Stomach smooth muscle (tissue), 2 donors: ENCODE results near the gene SLC26A5.

Source experiments
- H3K27ac ChIP-seq: one replicate; pipeline ENCODE4 v1.7.0; 2013; ENCODE audit warnings: mild to moderate bottlenecking, low read length, inconsistent platforms
- H3K27me3 ChIP-seq, 2 donors: one replicate each; pipeline ENCODE4 v1.7.0; 2013; ENCODE audit warnings: low read length in 2 of 2; ENCODE audit not compliant: insufficient read depth in 2 of 2, control insufficient read depth in 1 of 2
- H3K36me3 ChIP-seq, 2 donors: one replicate each; pipeline ENCODE4 v1.7.0; 2013; ENCODE audit warnings: low read length in 2 of 2; ENCODE audit not compliant: control insufficient read depth in 2 of 2, insufficient read depth in 2 of 2
- H3K4me1 ChIP-seq: one replicate; pipeline ENCODE4 v1.7.0; 2013; ENCODE audit warnings: low read length; ENCODE audit not compliant: control insufficient read depth, insufficient read depth
- H3K4me3 ChIP-seq, 2 donors: one replicate each; pipeline ENCODE4 v1.7.0; 2013; ENCODE audit warnings: low read length in 2 of 2
- H3K9ac ChIP-seq, 2 donors: one replicate each; pipeline ENCODE4 v1.7.0; 2013; ENCODE audit warnings: low read length in 2 of 2, mild to moderate bottlenecking in 1 of 2
- H3K9me3 ChIP-seq, 2 donors: one replicate each; pipeline ENCODE4 v1.7.0; 2013; ENCODE audit warnings: low read length in 2 of 2; ENCODE audit not compliant: control insufficient read depth in 2 of 2
- donor health status: healthy.
- donor health status: Pancreatic carcinoma.

Gene SLC26A5

GRCh38 chr7:103398483-103399127 is 47.4 kb downstream of the SLC26A5 start:
- Histone ChIP-seq H3K36me3 (no peaks in the 10 kb centered on the region), H3K4me3 (no peak overlapping the region), H3K27ac (no peak overlapping the region), H3K9ac (no peak overlapping the region), H3K4me1 (no peaks in the 10 kb centered on the region), H3K9me3 (no peaks in the 10 kb centered on the region), H3K27me3 (no peaks in the 10 kb centered on the region)

DNA sequence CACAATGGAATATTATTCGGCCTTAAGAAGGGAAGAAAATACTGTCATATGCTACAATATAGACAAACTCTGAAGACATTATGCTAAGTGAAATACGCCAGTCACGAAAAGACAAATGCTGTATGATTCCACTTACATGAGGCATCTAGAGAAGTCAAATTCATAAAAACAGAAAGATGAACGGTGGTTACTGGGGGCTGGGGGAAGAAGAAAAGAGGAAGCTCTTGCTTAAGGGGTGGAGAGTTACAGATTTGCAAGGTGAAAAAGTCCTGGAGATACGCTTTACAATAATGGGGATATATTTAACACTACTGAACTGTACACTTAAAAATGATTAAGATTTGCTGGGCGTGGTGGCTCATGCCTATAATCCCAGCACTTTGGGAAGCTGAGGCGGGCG is 49.5 kb downstream of the SLC26A5 start:
- H3K27ac ChIP-seq: no peak overlapping the region
- H3K27me3 ChIP-seq: no peaks in the 10 kb centered on the region
- H3K9me3 ChIP-seq: no peaks in the 10 kb centered on the region
- no peak overlapping the region for H3K4me3 ChIP-seq
- no peaks in the 10 kb centered on the region for H3K36me3 ChIP-seq
- H3K9ac ChIP-seq: no peak overlapping the region
- no peaks in the 10 kb centered on the region for H3K4me1 ChIP-seq

DNA sequence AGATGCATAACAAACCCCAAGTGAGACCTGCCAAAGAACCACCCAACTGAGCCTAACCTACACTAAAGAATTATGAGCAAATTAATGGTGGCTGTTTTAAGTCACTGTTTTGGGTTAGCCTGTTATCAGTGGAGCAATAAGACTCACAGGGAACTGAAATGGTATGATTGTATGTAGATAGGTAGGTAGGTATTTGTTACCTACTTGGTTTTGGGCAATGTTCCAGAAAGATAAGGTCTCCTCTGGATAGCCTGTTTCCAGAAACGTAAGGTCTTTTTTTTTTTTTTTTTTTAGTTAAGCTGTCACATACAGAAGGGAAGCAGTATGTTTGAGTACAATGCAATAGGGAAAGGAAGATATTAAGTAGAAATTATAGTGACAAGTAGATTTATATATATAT is 50.9 kb downstream of the SLC26A5 start:
- Histone ChIP-seq H3K4me1 (no peaks in the 10 kb centered on the region), H3K4me3 (no peak overlapping the region), H3K27ac (no peak overlapping the region), H3K9ac (no peak overlapping the region), H3K9me3 (no peaks in the 10 kb centered on the region), H3K36me3 (no peaks in the 10 kb centered on the region), H3K27me3 (no peaks in the 10 kb centered on the region)

GRCh38 chr7:103394566-103394965 is 51.4 kb downstream of the SLC26A5 start:
- no peaks in the 10 kb centered on the region for H3K4me1 ChIP-seq
- H3K4me3 ChIP-seq: no peak overlapping the region
- no peaks in the 10 kb centered on the region for H3K27me3 ChIP-seq
- no peak overlapping the region for H3K9ac ChIP-seq
- no peak overlapping the region for H3K27ac ChIP-seq
- no peaks in the 10 kb centered on the region for H3K9me3 ChIP-seq
- no peaks in the 10 kb centered on the region for H3K36me3 ChIP-seq

- Histone ChIP-seq H3K9ac (no peak overlapping the region), H3K4me3 (no peak overlapping the region), H3K27ac (no peak overlapping the region), H3K9me3 (no peaks in the 10 kb centered on the region), H3K27me3 (no peaks in the 10 kb centered on the region), H3K4me1 (no peaks in the 10 kb centered on the region), H3K36me3 (no peaks in the 10 kb centered on the region)
Measured at GRCh38 chr7:103391976-103392375, 54.0 kb downstream of the SLC26A5 start.

DNA sequence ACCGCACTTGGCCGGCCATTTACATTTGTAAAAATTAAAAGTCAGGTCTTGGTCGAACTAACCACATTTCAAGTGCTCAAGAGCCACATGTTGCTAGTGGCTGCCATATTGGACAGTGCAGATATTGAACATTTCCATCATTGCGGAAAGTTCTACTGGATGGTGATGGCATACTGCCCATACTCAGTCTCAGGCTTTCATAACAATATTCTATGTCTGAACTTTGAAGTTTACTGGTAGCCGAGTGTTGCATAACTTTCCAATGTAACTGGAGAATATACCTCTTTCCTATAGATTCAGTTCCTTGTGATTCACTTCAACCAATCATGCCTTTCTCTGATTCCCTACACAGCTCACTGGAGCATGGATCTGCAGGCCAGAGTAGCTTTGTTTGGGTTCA is 54.9 kb downstream of the SLC26A5 start:
- Histone ChIP-seq H3K27ac (no peak overlapping the region), H3K9me3 (no peaks in the 10 kb centered on the region), H3K27me3 (no peaks in the 10 kb centered on the region), H3K36me3 (no peaks in the 10 kb centered on the region), H3K9ac (no peak overlapping the region), H3K4me1 (no peaks in the 10 kb centered on the region), H3K4me3 (no peak overlapping the region)

DNA sequence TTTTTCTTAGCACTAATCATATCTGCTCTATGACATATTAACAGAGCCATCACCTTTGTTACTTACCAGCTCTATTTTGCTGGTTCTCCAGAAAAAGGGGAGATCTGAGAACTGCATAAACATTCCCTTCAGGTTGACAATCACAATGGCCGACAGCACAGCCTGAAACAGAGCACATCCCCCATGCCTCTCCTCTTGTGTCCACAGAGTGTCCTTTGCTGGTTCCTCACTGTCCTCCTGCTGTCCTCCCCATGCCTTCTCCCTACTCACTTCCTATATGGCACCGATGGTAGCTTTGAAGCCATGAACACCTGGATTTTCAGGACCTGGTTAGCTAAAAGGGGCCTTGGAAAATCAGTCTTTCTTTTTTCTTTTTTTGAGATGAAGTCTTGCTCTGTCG is 56.7 kb downstream of the SLC26A5 start:
- no peaks in the 10 kb centered on the region for H3K4me1 ChIP-seq
- H3K9ac ChIP-seq: no peak overlapping the region

DNA sequence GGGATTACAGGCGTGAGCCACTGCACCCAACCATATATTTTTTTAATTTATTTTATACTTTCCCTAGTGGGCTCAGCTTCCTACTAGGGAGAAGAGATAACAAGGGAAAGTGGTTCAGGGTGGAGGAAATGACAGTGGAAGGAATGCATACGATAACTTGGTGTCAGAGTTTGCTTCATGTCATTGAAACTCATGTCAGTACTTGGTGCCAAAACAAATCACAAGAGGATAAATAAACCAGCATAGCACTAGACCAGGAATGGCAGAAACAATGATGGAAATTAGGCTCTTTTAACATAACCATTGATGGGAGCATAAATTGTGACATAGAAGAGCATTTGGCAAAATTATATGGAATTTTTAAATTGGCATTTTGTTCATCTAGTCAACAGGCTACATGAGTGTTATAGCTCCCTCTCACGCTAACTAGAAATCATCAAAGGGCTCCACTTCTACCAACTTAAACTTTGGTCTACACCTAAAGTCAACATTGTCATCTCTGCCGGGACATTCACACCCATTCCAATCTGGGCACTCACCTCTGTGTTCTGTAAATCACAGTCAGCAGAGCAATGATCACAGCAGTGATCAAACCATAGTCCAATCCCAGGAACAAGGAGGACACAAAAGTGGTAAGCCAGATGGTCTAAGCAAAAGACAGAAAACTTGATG is 57.4 kb downstream of the SLC26A5 start:
- Histone ChIP-seq H3K4me1 (no peaks in the 10 kb centered on the region), H3K9ac (no peak overlapping the region), H3K27me3 (no peaks in the 10 kb centered on the region), H3K36me3 (no peaks in the 10 kb centered on the region), H3K9me3 (no peaks in the 10 kb centered on the region), H3K27ac (no peak overlapping the region), H3K4me3 (no peak overlapping the region)

More for the DNA sequence above, 56.7 kb downstream of the SLC26A5 start:
- H3K9me3 ChIP-seq: no peaks in the 10 kb centered on the region
- no peak overlapping the region for H3K4me3 ChIP-seq
- H3K27me3 ChIP-seq: no peaks in the 10 kb centered on the region
- no peak overlapping the region for H3K27ac ChIP-seq
- H3K36me3 ChIP-seq: no peaks in the 10 kb centered on the region

DNA sequence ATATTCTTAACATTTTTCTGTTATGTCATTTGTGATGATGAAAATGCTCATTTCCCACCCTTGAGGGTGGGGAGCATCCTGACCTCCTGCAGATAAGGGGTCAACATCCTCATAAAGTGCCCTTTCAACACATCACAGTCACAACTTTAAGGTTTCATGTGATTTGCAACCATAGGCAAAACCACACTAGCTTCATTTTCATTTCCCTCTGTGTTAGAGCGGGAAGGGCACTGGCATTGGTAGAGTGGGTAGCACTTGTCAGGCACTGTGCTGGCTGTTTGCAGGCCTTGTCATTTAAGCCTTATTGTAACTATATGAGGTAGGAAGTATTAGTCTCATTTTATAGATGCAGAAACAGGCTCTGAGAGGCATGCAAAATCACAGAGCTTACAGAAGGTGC is 58.8 kb downstream of the SLC26A5 start:
- Histone ChIP-seq H3K4me1 (no peaks in the 10 kb centered on the region), H3K9me3 (no peaks in the 10 kb centered on the region), H3K27me3 (no peaks in the 10 kb centered on the region), H3K9ac (no peak overlapping the region), H3K27ac (no peak overlapping the region), H3K4me3 (no peak overlapping the region), H3K36me3 (no peaks in the 10 kb centered on the region)

DNA sequence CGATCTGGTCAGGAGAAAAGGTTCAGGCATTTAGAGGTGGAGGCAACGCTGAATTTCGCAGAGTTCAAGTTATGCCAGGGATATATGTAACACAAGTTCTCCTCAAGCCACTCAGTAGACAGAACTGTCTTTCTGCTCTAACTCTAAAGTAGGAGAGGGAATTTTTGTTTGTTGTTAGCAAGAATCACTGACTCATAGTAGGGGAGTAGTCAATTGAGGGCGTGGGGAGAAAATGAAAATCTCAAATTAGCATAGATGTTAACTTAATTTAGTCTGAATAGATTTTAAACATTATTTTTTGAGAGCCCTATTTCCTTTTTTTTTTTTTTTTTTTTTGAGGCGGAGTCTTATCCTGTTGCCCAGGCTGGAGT is 64.0 kb downstream of the SLC26A5 start:
- Histone ChIP-seq H3K9me3 (no peaks in the 10 kb centered on the region), H3K4me1 (no peaks in the 10 kb centered on the region), H3K27me3 (peaks cover 0 to 2% of the 10 kb centered on the region in 2 donors), H3K27ac (no peak overlapping the region), H3K36me3 (no peaks in the 10 kb centered on the region), H3K9ac (no peak overlapping the region), H3K4me3 (no peak overlapping the region)

DNA sequence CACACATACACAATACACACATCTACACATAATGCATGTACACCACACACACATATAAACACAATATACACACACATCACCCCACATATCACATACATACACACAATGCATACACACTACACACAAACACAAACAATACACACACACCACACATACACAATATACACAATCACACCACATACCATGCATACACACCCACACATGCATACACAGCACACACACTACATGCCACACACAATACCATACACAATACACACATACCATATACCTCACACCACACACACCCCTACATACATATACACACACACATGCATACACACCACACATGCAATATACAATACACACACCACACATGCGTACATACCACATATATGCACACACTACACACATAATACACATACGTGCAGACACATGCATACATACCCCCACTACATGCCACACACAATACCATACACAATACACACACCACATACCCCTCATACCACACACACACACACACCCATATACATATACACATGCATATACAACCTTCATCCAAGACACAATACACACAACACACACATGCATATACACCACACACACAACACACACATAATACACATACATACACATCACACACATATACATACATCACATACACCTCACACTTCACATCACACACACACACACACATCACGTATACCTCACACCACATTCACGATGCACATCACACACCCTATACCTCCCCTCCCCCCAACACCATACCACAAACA is 64.6 kb downstream of the SLC26A5 start:
- H3K27ac ChIP-seq: no peak overlapping the region
- no peaks in the 10 kb centered on the region for H3K36me3 ChIP-seq
- H3K27me3 ChIP-seq: peaks cover 0 to 2% of the 10 kb centered on the region in 2 donors
- H3K9ac ChIP-seq: no peak overlapping the region
- no peaks in the 10 kb centered on the region for H3K9me3 ChIP-seq
- H3K4me3 ChIP-seq: no peak overlapping the region
- no peaks in the 10 kb centered on the region for H3K4me1 ChIP-seq
